H9 (cell line): Measurements from ENCODE around the gene ZNF568. TPM values are rescaled to one million over a fixed set of nuclear protein-coding genes. Genes with fewer than 3 reads are reported as not detected.

Source experiments
- DNase-seq: peaks from one replicate; pipeline ENCODE4 v3.0.0-alpha.2; 2017
- H2AFZ ChIP-seq: one replicate; pipeline ENCODE4 v1.6.1; 2013; ENCODE audit warnings: mild to moderate bottlenecking, low read length, control low read depth, moderate library complexity
- H2AK5ac ChIP-seq: 2 replicates; pipeline ENCODE4 v1.6.1; 2013; ENCODE audit warnings: low read length, control low read depth, mixed read lengths; ENCODE audit not compliant: insufficient read length
- H2BK120ac ChIP-seq: one replicate; pipeline ENCODE4 v1.6.1; 2013; ENCODE audit warnings: low read depth, mild to moderate bottlenecking, low read length, control low read depth, inconsistent platforms; ENCODE audit not compliant: poor library complexity, severe bottlenecking
- H2BK12ac ChIP-seq: 2 replicates; pipeline ENCODE4 v1.6.1; 2013; ENCODE audit warnings: low read length, control low read depth, mixed read lengths, low read depth; ENCODE audit not compliant: insufficient read length
- H2BK15ac ChIP-seq: 2 replicates; pipeline ENCODE4 v1.6.1; 2013; ENCODE audit warnings: low read depth, low read length, control low read depth
- H2BK20ac ChIP-seq: one replicate; pipeline ENCODE4 v1.6.1; 2013; ENCODE audit warnings: low read depth, mild to moderate bottlenecking, low read length, control low read depth, inconsistent platforms; ENCODE audit not compliant: poor library complexity, severe bottlenecking
- H2BK5ac ChIP-seq: 2 replicates; pipeline ENCODE4 v1.6.1; 2013; ENCODE audit warnings: low read length, control low read depth, mixed read lengths; ENCODE audit not compliant: insufficient read length
- H3K14ac ChIP-seq: 2 replicates; pipeline ENCODE4 v1.6.1; 2013; ENCODE audit warnings: low read length, control low read depth; ENCODE audit not compliant: insufficient read depth
- H3K18ac ChIP-seq: 2 replicates; pipeline ENCODE4 v1.6.1; 2013; ENCODE audit warnings: low read depth, mild to moderate bottlenecking, mixed read lengths, low read length, control low read depth; ENCODE audit not compliant: insufficient read length
- H3K23ac ChIP-seq: 2 replicates; pipeline ENCODE4 v1.6.1; 2013; ENCODE audit warnings: low read length, control low read depth, mixed read lengths, low read depth; ENCODE audit not compliant: insufficient read length
- H3K23me2 ChIP-seq: 2 replicates; pipeline ENCODE4 v1.6.1; 2013; ENCODE audit warnings: low read depth, mild to moderate bottlenecking, mixed read lengths, low read length, control low read depth; ENCODE audit not compliant: insufficient read length, poor library complexity, severe bottlenecking
- H3K27ac ChIP-seq: 2 replicates; pipeline ENCODE4 v1.5.1; 2013; ENCODE audit warnings: low read length, control low read depth, mixed read lengths, low read depth; ENCODE audit not compliant: insufficient read length
- H3K27me3 ChIP-seq: 2 replicates; pipeline ENCODE4 v1.6.1; 2013; ENCODE audit warnings: low read length, control low read depth, inconsistent platforms; ENCODE audit not compliant: insufficient read depth
- H3K4ac ChIP-seq: 2 replicates; pipeline ENCODE4 v1.6.1; 2013; ENCODE audit warnings: low read depth, mild to moderate bottlenecking, control low read depth, inconsistent platforms, low read length, moderate library complexity
- H3K4me1 ChIP-seq: 2 replicates; pipeline ENCODE4 v1.6.1; 2013; ENCODE audit warnings: low read length, control low read depth, inconsistent platforms; ENCODE audit not compliant: insufficient read depth
- H3K4me2 ChIP-seq: 2 replicates; pipeline ENCODE4 v1.6.1; 2013; ENCODE audit warnings: low read length, control low read depth, mixed read lengths; ENCODE audit not compliant: insufficient read length, insufficient read depth
- H3K56ac ChIP-seq: 2 replicates; pipeline ENCODE4 v1.6.1; 2013; ENCODE audit warnings: low read depth, mild to moderate bottlenecking, mixed read lengths, low read length, control low read depth; ENCODE audit not compliant: insufficient read length
- H3K79me1 ChIP-seq: 2 replicates; pipeline ENCODE4 v1.6.1; 2013; ENCODE audit warnings: low read depth, mild to moderate bottlenecking, moderate library complexity, low read length, control low read depth, inconsistent platforms; ENCODE audit not compliant: insufficient read depth, poor library complexity, severe bottlenecking
- H3K79me2 ChIP-seq: 2 replicates; pipeline ENCODE4 v1.6.1; 2013; ENCODE audit warnings: low read length, control low read depth, inconsistent platforms; ENCODE audit not compliant: insufficient read depth
- H3K9ac ChIP-seq: 2 replicates; pipeline ENCODE4 v1.6.1; 2013; ENCODE audit warnings: low read length, control low read depth, mixed read lengths; ENCODE audit not compliant: insufficient read length; ENCODE audit errors: extremely low read depth
- H3K9me3 ChIP-seq: one replicate; pipeline ENCODE4 v1.6.1; 2013; ENCODE audit warnings: low read depth, low read length, inconsistent platforms; ENCODE audit not compliant: control insufficient read depth
- H3T11ph ChIP-seq: one replicate; pipeline ENCODE4 v1.6.1; 2013; ENCODE audit warnings: mild to moderate bottlenecking, low read length, control low read depth, inconsistent platforms
- H4K20me1 ChIP-seq: one replicate; pipeline ENCODE4 v1.6.1; 2013; ENCODE audit not compliant: control insufficient read depth, insufficient read length, insufficient read depth
- H4K5ac ChIP-seq: 2 replicates; pipeline ENCODE4 v1.6.1; 2013; ENCODE audit warnings: low read depth, mild to moderate bottlenecking, mixed read lengths, low read length, control low read depth; ENCODE audit not compliant: insufficient read length
- H4K8ac ChIP-seq: replicated peaks from 2 replicates; pipeline ENCODE4 v1.6.1; 2013; ENCODE audit warnings: low read length, control low read depth, mixed read lengths, low read depth; ENCODE audit not compliant: insufficient read length
- H4K91ac ChIP-seq: 2 replicates; pipeline ENCODE4 v1.6.1; 2013; ENCODE audit warnings: low read depth, mild to moderate bottlenecking, moderate library complexity, mixed read lengths, low read length, control low read depth; ENCODE audit not compliant: insufficient read length
- H3K27ac Mint-ChIP-seq, 3 experiments: 2 replicates in 2 of 3; 3 replicates in 1 of 3; pipeline ENCODE4 v1.8.0; 2020 to 2021; ENCODE audit warnings: mixed read lengths in 3 of 3, mild to moderate bottlenecking in 1 of 3, moderate library complexity in 1 of 3
- H3K27me3 Mint-ChIP-seq: 2 replicates; pipeline ENCODE4 v1.8.0; 2021; ENCODE audit warnings: low read depth, mild to moderate bottlenecking, moderate library complexity, mixed read lengths
- H3K36me3 Mint-ChIP-seq, 3 experiments: 2 replicates in 2 of 3; 3 replicates in 1 of 3; pipeline ENCODE4 v1.8.0; 2020 to 2021; ENCODE audit warnings: low read depth in 3 of 3, mixed read lengths in 3 of 3; ENCODE audit not compliant: insufficient read depth in 1 of 3
- H3K4me1 Mint-ChIP-seq, 2 experiments: 2 replicates each; pipeline ENCODE4 v1.8.0; 2020; ENCODE audit warnings: mixed read lengths in 2 of 2
- H3K4me3 Mint-ChIP-seq, 2 experiments: 2 replicates in 1 of 2; 3 replicates in 1 of 2; pipeline ENCODE4 v1.8.0; 2020 to 2021; ENCODE audit warnings: mild to moderate bottlenecking in 2 of 2, mixed read lengths in 2 of 2, moderate library complexity in 1 of 2
- H3K9me3 Mint-ChIP-seq, 2 experiments: 2 replicates in 1 of 2; 3 replicates in 1 of 2; pipeline ENCODE4 v1.8.0; 2020; ENCODE audit warnings: mild to moderate bottlenecking in 2 of 2, mixed read lengths in 2 of 2, moderate library complexity in 1 of 2
- WGBS: extraction: QIAGEN DNeasy Blood & Tissue Kit; methylation state at CpG from one replicate; pipeline ENCODE4 v1.1.7; 2013; ENCODE audit warnings: missing lambda C conversion rate, low lambda C conversion rate, mixed read lengths; ENCODE audit not compliant: insufficient read length; ENCODE audit errors: extremely low coverage; 5-methylcytosine and 5-hydroxymethylcytosine counted together
- long read RNA-seq: library from polyadenylated mRNA; unstranded; transcript quantifications from one replicate; pipeline ENCODE4 v2.0.0, GENCODE V29; 2020
- total RNA-seq: library from RNA; stranded (reverse); gene quantifications from 2 replicates; pipeline ENCODE4 v1.2.1, GENCODE V29; 2021
- TF ChIP-seq, protein P1 (sequence below): fragments of 200-600 bp; sonication (generic); conservative IDR thresholded peaks from 3 replicates; pipeline ENCODE4 v1.8.0; 2021; ENCODE audit warnings: antibody characterized with exemption, mild to moderate bottlenecking

ZNF568 gene
- total RNA-seq, result 2.6 and 3.1 TPM in 2 replicates
- long read RNA-seq, partial matches to known transcripts, result 0 of 13 reads
- long read RNA-seq, other reads (novel, unspliced or antisense), result 5 of 13 reads

DNA sequence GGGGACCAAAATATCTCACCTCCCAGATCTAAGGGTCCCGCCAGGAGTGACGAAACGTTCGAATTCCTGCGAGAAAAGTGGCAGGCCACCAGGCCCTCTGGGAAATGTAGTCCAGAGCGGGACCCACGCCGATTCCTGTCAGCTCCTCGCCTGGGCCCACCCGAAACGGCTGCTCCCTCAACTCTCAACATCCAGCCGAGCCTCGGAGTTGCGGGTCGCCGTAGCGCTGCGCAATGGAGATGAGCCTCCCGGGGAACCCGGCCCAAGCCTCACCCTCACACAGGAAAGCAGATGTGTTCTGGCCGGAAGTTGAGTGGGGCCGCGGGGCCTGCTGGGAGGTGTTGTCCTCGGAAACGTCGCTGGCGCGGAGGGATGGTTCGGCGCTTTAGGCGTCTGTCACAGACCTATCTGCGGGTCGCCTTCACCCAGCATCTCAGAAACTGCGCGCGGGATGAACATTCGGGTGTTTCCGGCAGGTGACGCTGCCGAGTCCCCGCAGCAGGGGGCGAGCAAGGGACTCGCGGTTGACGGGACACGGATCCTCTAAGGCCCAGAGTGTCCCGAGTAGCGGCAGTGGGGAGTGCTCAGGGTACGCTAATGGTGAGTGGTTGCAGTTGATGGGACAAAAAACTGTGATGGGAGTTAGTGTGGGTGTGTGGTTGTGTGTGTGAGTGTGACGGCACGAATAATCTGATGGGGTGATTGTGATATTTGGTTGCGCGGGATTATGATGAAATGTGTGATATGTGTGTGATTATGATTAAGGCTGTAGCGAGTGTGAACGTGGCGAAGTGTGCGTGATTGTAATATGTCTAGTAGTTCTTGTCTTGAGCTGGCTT, at the start of gene ZNF568, which contains the start of gene ZNF829:
Gene ZNF568 (plus strand): TSS at position 341 of the 839 bp plus-strand sequence. CDS start 6,439 bp downstream, outside the sequence.
Gene ZNF829 (minus strand): TSS at position 300 of the 839 bp plus-strand sequence. CDS start 1,124 bp downstream, outside the sequence.
- H3K9me3 Mint-ChIP-seq, result peaks cover 35 to 83% of the 10 kb centered on the region in 2 experiments
- H3K23me2 ChIP-seq, result peaks cover 5% of the 10 kb centered on the region
- no peaks in the 10 kb centered on the region; the same call in 1 of the 2 replicates for H3K27me3 Mint-ChIP-seq
- DNase-seq, result peak; percentile 93
- no peak within 1 kb of the TSS for H2BK20ac ChIP-seq
- H2BK12ac ChIP-seq, result no peak within 1 kb of the TSS
- peak within 1 kb of the TSS; percentile 80 for H3K4me2 ChIP-seq
- peaks cover 4% of the 10 kb centered on the region; the same call in 1 of the 2 replicates for H3K79me2 ChIP-seq
- H3K14ac ChIP-seq, result peak within 1 kb of the TSS; percentile 87
- no peak within 1 kb of the TSS for H4K5ac ChIP-seq
- H3K9ac ChIP-seq, result peak within 1 kb of the TSS; percentile 71
- no peaks in the 10 kb centered on the region for H3K27me3 ChIP-seq
- H3K27ac ChIP-seq, result no peak within 1 kb of the TSS
- no peak within 1 kb of the TSS for H3K56ac ChIP-seq
- H3K36me3 Mint-ChIP-seq, result peaks cover 39 to 62% (median 62%) of the 10 kb centered on the region in 3 experiments
- no peak within 1 kb of the TSS for H2BK15ac ChIP-seq
- peaks cover 2% of the 10 kb centered on the region for H3K79me1 ChIP-seq
- H4K91ac ChIP-seq, result no peak within 1 kb of the TSS
- H2BK5ac ChIP-seq, result no peak within 1 kb of the TSS
- H3K4me1 ChIP-seq, result no peaks in the 10 kb centered on the region
- 100% methylated on average over 8 of the region's 57 CpGs for WGBS
- H3T11ph ChIP-seq, result no peak within 1 kb of the TSS
- H3K4me1 Mint-ChIP-seq, result peaks cover 6 to 14% of the 10 kb centered on the region in 2 experiments
- no peaks in the 10 kb centered on the region for H4K20me1 ChIP-seq
- peak within 1 kb of the TSS; percentile 89 for H3K18ac ChIP-seq
- H2AFZ ChIP-seq, result peak within 1 kb of the TSS; percentile 33
- peaks cover 9% of the 10 kb centered on the region for H3K9me3 ChIP-seq
- peak within 1 kb of the TSS; percentile 77 to 97 (median 91); a peak in 6 of 7 replicates for H3K27ac Mint-ChIP-seq
- peak within 1 kb of the TSS; percentile 79 to 86 for H3K4me3 Mint-ChIP-seq
- H2AK5ac ChIP-seq, result no peak within 1 kb of the TSS
- no peak within 1 kb of the TSS for H3K4ac ChIP-seq
- TF ChIP-seq, protein P1, sequence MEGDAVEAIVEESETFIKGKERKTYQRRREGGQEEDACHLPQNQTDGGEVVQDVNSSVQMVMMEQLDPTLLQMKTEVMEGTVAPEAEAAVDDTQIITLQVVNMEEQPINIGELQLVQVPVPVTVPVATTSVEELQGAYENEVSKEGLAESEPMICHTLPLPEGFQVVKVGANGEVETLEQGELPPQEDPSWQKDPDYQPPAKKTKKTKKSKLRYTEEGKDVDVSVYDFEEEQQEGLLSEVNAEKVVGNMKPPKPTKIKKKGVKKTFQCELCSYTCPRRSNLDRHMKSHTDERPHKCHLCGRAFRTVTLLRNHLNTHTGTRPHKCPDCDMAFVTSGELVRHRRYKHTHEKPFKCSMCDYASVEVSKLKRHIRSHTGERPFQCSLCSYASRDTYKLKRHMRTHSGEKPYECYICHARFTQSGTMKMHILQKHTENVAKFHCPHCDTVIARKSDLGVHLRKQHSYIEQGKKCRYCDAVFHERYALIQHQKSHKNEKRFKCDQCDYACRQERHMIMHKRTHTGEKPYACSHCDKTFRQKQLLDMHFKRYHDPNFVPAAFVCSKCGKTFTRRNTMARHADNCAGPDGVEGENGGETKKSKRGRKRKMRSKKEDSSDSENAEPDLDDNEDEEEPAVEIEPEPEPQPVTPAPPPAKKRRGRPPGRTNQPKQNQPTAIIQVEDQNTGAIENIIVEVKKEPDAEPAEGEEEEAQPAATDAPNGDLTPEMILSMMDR, result peak; percentile 66
- no peak within 1 kb of the TSS for H2BK120ac ChIP-seq
- no peak within 1 kb of the TSS for H3K23ac ChIP-seq
- no peak within 1 kb of the TSS for H4K8ac ChIP-seq
